K562 (cell line): ENCODE results near the gene CRABP1. TPM values are rescaled to one million over a fixed set of nuclear protein-coding genes. Genes with fewer than 3 reads are reported as not detected.
A peak's percentile ranks its signal among the peaks of the same experiment; 100 is the strongest.

Experiments used
- CBX5 ChIP-seq: IDR thresholded peaks from 2 replicates; pipeline ENCODE4 v1.6.1; 2014; ENCODE audit warnings: low read depth, borderline replicate concordance
- CHCHD3 ChIP-seq: fragments of 250-450 bp; sonication (Bioruptor Pico); IDR thresholded peaks from 2 replicates; pipeline ENCODE4 v2.1.2; 2022; ENCODE audit warnings: mild to moderate bottlenecking
- CTCFL ChIP-seq: IDR thresholded peaks from 2 replicates; pipeline ENCODE4 v1.6.1; 2011; ENCODE audit warnings: borderline replicate concordance, low read depth, mild to moderate bottlenecking, moderate library complexity, low read length; ENCODE audit not compliant: insufficient read depth, poor library complexity, severe bottlenecking
- ELF2 ChIP-seq: fragments of 250-450 bp; sonication (Bioruptor Pico); IDR thresholded peaks from 2 replicates; pipeline ENCODE4 v1.5.0; 2021; ENCODE audit warnings: mild to moderate bottlenecking
- EWSR1 ChIP-seq: fragments of 450-650 bp; IDR thresholded peaks from 2 replicates; pipeline ENCODE4 v1.6.1; 2018; ENCODE audit warnings: borderline replicate concordance, mild to moderate bottlenecking, low read depth, moderate library complexity; ENCODE audit not compliant: partially characterized antibody
- KLF10 ChIP-seq: fragments of 250-450 bp; sonication (Bioruptor Pico); IDR thresholded peaks from 2 replicates; pipeline ENCODE4 v1.6.1; 2021; ENCODE audit warnings: matching md5 sums
- MCM7 ChIP-seq, 2 experiments: fragments of 450-650 bp; IDR thresholded peaks; 2 replicates each; pipeline ENCODE4 v1.6.1; 2016 to 2018
- NFATC3 ChIP-seq: fragments of 450-650 bp; IDR thresholded peaks from 2 replicates; pipeline ENCODE4 v1.6.1; 2017; ENCODE audit warnings: mild to moderate bottlenecking
- PHB2 ChIP-seq: fragments of 450-650 bp; IDR thresholded peaks from 2 replicates; pipeline ENCODE4 v1.6.1; 2017; ENCODE audit warnings: low read depth
- TAF15 ChIP-seq: fragments of 200-400 bp; formaldehyde crosslinking; IDR thresholded peaks from 2 replicates; pipeline ENCODE4 v1.6.1; 2017; ENCODE audit warnings: mild to moderate bottlenecking, low read depth, low read length, moderate library complexity
- THAP12 ChIP-seq: fragments of 250-450 bp; sonication (Bioruptor Pico); IDR thresholded peaks from 2 replicates; pipeline ENCODE4 v1.9.0; 2021; ENCODE audit warnings: mild to moderate bottlenecking, inconsistent platforms
- TSHZ1 ChIP-seq: fragments of 250-450 bp; sonication (Bioruptor Pico); IDR thresholded peaks from 2 replicates; pipeline ENCODE4 v1.4.0; 2020; ENCODE audit warnings: mild to moderate bottlenecking, moderate library complexity
- U2AF1 ChIP-seq: fragments of 200-400 bp; formaldehyde crosslinking; optimal IDR thresholded peaks from 2 replicates; pipeline ENCODE3; 2017; ENCODE audit warnings: mild to moderate bottlenecking, low read depth, low read length, moderate library complexity
- XRCC3 ChIP-seq: fragments of 450-650 bp; IDR thresholded peaks from 2 replicates; pipeline ENCODE4 v1.6.1; 2017; ENCODE audit warnings: mild to moderate bottlenecking, moderate library complexity
- ZFX ChIP-seq: sonication (generic); formaldehyde crosslinking; IDR thresholded peaks from 2 replicates; pipeline ENCODE4 v1.8.0; 2022; ENCODE audit warnings: mild to moderate bottlenecking, missing genetic modification reagents, moderate library complexity
- ZNF165 ChIP-seq: fragments of 250-450 bp; sonication (Bioruptor Pico); IDR thresholded peaks from 2 replicates; pipeline ENCODE4 v1.4.0; 2020; ENCODE audit warnings: borderline replicate concordance
- ZNF431 ChIP-seq: sonication (generic); formaldehyde crosslinking; IDR thresholded peaks from 2 replicates; pipeline ENCODE4 v1.8.0; 2022; ENCODE audit warnings: mild to moderate bottlenecking, missing genetic modification reagents
- ZNF740 ChIP-seq, 3 experiments: fragments of 200-800 bp in 1 of 3; sonication (Bioruptor generic) in 1 of 3; sonication (generic) in 1 of 3; formaldehyde crosslinking in 1 of 3; IDR thresholded peaks; 2 replicates each; pipeline versions ENCODE4 v1.6.1 to v1.8.0; 2016 to 2022; ENCODE audit warnings: mild to moderate bottlenecking in 2 of 3, missing compliant biosample characterization in 2 of 3, missing genetic modification characterization in 2 of 3, missing genetic modification reagents in 1 of 3
- ZZZ3 ChIP-seq: fragments of 450-650 bp; IDR thresholded peaks from 2 replicates; pipeline ENCODE4 v1.6.1; 2016; ENCODE audit warnings: antibody characterized with exemption, mild to moderate bottlenecking, moderate library complexity
- polyA plus RNA-seq, 8 experiments: library from polyadenylated mRNA; depleted of rRNA in 4 of 8; stranded (reverse) in 5 of 8; unstranded in 3 of 8; fragments of >200 nt; fragmentation: Nextera tagmentation in 2 of 8; fragmentation: Illumina TruSeq in 1 of 8; extraction: Ambion mirVana in 2 of 8; extraction: Trizol in 1 of 8; gene quantifications; 2 replicates each; pipeline versions ENCODE4 v1.2.1 to v1.2.3, GENCODE V29; 2011 to 2014; ENCODE audit warnings: inconsistent platforms in 1 of 8, missing spikeins in 1 of 8
- total RNA-seq, 7 experiments: library from RNA; depleted of rRNA in 6 of 7; stranded (reverse); fragments of >200 nt in 6 of 7; fragmentation: Illumina TruSeq in 2 of 7; extraction: Trizol in 2 of 7; gene quantifications; 2 replicates each; pipeline versions ENCODE4 v1.2.1 to v1.2.3, GENCODE V29; 2011 to 2021; ENCODE audit warnings: low replicate concordance in 1 of 7

Gene CRABP1
- total and polyA plus RNA-seq, 9 of the 15 experiments (the other 6 are each of a cell fraction or from before 2014, with no cell fraction given), result 0.60 TPM; not detected in 8

- no peak for TF ChIP-seq CTCFL
- TF ChIP-seq ZNF431 (CRISPR knock-in tag), result no peak
- no peak for TF ChIP-seq NFATC3
- no peak for TF ChIP-seq XRCC3
- no peak for TF ChIP-seq ZNF740 (CRISPR knock-in tag; IDR thresholded peaks at IDR 0.05)
- no peak; a peak in 1 of 4 replicates for TF ChIP-seq ZNF740 (tag; IDR thresholded peaks at IDR 0.05)
- TF ChIP-seq CBX5, result 0 out of 2 replicates have a peak, but pooled peaks have one; percentile 21
- no peak for TF ChIP-seq CHCHD3 (CRISPR knock-in tag)
- no peak for TF ChIP-seq MCM7 (IDR thresholded peaks at IDR 0.05)
- TF ChIP-seq TAF15, result no peak
- TF ChIP-seq THAP12 (CRISPR knock-in tag), result peak; percentile 45; the same call in 1 of the 2 replicates
- TF ChIP-seq KLF10 (CRISPR knock-in tag), result no peak
- no peak for TF ChIP-seq TSHZ1 (CRISPR knock-in tag)
- TF ChIP-seq ZFX, result peak; percentile 96
- no peak for TF ChIP-seq U2AF1
- no peak for TF ChIP-seq EWSR1
- TF ChIP-seq ZNF165, result no peak
- TF ChIP-seq ELF2 (CRISPR knock-in tag), result no peak
- no peak for TF ChIP-seq ZZZ3
- no peak for TF ChIP-seq PHB2
These were observed 40.8 kb upstream of the CRABP1 start, which contains the start of gene SKIC8 (continued) for GRCh38 chr15:78299101-78299930.
